CD4-positive, alpha-beta T cell treated with Interleukin-1 beta for 1 hour (primary cell): ENCODE data around the gene ARPC5L.
"Not testable (repeated sequence)": the region's sequence is repeated elsewhere in the genome, so short reads cannot be mapped to it uniquely, and the experiment has no call there.

ENCODE experiments used
- DNase-seq, 2 donors: peaks; one replicate each; pipeline ENCODE4 v3.0.0-alpha.2; 2020 to 2022

ARPC5L gene

GRCh38 chr9:124841075-124841821 lies 20.7 kb upstream of the ARPC5L start:
- no peak for DNase-seq

- DNase-seq, result no peak
These were observed 18.4 kb upstream of the ARPC5L start for GRCh38 chr9:124843456-124844034.

- DNase-seq, result no peak
These were observed 17.6 kb upstream of the ARPC5L start for GRCh38 chr9:124844291-124844690.

GRCh38 chr9:124846467-124846866 lies 15.5 kb upstream of the ARPC5L start:
- DNase-seq, result not testable (repeated sequence)

GRCh38 chr9:124846969-124847368 lies 15.0 kb upstream of the ARPC5L start:
- DNase-seq, result no peak

GRCh38 chr9:124849801-124850200 lies 12.1 kb upstream of the ARPC5L start:
- no peak for DNase-seq

GRCh38 chr9:124852121-124852828 lies 9.7 kb upstream of the ARPC5L start:
- DNase-seq, result no peak

GRCh38 chr9:124852829-124853531 lies 8.9 kb upstream of the ARPC5L start, which contains the start of gene WDR38:
Gene WDR38, plus strand, starts transcription at chr9:124853460. Its CDS starts 72 bp downstream, at chr9:124853532.
- peak; percentile 91 to 92 for DNase-seq

- DNase-seq, result no peak
These were observed 8.3 kb upstream of the ARPC5L start for GRCh38 chr9:124853605-124854143.

- DNase-seq, result no peak
These were observed 7.8 kb upstream of the ARPC5L start for GRCh38 chr9:124854161-124854560.

- DNase-seq, result no peak
These were observed 7.1 kb upstream of the ARPC5L start for GRCh38 chr9:124854822-124855221.

GRCh38 chr9:124855566-124855943 lies 6.4 kb upstream of the ARPC5L start:
- no peak for DNase-seq

GRCh38 chr9:124855944-124856765 lies 5.8 kb upstream of the ARPC5L start:
- DNase-seq, result no peak

GRCh38 chr9:124857533-124858162 lies 4.3 kb upstream of the ARPC5L start:
- DNase-seq, result no peak

GRCh38 chr9:124858330-124859046 lies 3.4 kb upstream of the ARPC5L start:
- DNase-seq, result no peak

GRCh38 chr9:124859803-124860581 lies 1.9 kb upstream of the ARPC5L start:
- DNase-seq, result no peak

- no peak for DNase-seq
These were observed 1.2 kb upstream of the ARPC5L start for GRCh38 chr9:124860582-124861341.

- DNase-seq, result no peak
These were observed 1.5 kb downstream of the ARPC5L start for GRCh38 chr9:124863371-124863871.
